ENCODE data around the gene EFCAB11.
A peak's percentile ranks its signal among the peaks of the same experiment; 100 is the strongest.

The EFCAB11 gene, protein sequence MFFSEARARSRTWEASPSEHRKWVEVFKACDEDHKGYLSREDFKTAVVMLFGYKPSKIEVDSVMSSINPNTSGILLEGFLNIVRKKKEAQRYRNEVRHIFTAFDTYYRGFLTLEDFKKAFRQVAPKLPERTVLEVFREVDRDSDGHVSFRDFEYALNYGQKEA

DNA sequence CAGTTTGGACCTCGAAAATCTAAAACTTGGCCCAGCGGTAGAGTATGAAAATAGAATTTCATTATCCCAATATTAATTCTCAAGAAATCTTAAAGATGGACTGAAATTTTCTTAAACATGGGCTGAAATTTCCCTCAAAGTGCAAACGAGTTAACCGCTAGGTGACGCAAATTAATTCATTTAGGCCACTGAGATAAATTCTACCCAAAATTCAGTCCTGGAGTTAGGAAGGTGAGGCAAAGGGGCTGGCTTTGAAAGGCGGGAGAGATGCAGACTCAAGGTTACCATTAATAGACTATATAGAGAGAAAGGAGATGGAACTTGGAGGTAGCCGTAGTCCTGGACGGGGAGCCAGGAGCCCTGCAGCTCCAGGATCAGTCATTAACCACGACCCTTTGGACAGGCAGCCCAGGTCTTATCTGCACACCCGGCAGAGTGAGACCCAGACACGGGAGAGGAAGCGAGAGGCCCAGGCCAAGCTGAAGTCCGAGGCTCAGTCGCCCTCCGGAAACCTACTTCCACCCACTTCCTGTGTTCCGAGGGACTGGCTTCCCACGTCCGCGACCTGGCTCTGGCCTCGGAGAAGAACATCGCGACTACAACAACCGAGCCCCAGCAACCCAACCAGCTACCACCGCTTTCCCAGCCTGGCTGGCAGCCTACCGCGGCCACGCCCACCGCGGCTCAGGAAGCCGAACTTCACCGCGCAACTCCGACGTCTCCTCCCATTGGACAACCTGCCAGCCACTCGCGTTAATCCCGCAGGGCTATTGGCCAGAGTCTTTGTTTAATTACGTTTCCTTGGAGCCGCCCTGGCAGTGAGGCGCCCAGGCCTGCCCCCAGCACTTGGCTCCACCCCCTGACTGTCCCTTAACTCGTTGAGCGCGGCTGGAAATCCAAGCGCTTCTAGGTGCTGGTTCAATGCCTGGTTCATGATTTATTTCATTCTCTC is at the start of gene EFCAB11:
TSS of gene EFCAB11 (minus strand) at position 661 of the 952 bp plus-strand sequence. CDS start at position 591, 70 bp downstream.
- no peaks in the 10 kb centered on the region for H3K9me3 Mint-ChIP-seq (ENCODE audit: low read depth)
- peaks cover 7% of the 10 kb centered on the region for H3K36me3 Mint-ChIP-seq
- H3K4me3 Mint-ChIP-seq: peak within 1 kb of the TSS; percentile 98
- H3K4me1 Mint-ChIP-seq (ENCODE audit: low read depth): peaks cover 42% of the 10 kb centered on the region
- peak within 1 kb of the TSS; percentile 92 for H3K27ac Mint-ChIP-seq
- no peaks in the 10 kb centered on the region for H3K27me3 Mint-ChIP-seq

DNA sequence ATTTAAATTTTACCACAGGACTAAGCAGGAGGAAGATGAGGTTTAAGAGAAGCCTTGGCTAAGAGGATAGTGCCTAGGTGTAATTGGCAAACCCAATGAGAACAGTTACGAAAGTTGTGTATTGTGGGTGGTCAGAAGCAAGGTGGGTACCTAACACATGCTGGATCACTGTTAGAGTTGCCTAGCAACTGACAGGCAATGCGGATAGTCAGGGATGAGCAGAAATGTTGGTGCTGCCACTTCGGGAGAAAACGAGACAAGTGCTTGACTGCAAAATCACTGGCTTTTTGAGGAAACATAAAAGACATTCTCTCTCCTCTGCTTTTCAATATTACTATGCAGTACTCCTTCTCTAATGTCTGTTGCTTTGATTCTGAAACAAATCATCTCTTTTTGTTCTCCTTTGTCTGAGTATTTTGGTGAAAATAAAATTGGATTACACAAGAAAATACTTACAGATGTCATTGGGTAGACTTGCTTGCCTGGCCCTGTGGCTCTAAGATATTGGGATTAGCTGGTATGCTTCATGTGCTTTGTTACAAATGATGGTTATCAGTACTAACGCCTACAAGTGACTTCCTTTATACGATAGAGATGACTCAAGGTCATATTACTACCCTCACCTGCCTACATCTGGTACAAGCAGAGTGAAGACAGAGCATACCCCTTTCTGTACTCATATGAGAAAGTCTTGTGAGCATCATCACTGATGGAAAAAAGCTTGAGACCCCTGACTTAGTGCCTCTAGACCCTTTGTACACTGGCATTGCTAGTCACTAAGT is 49.2 kb upstream of the EFCAB11 start:
- peaks cover 14% of the 10 kb centered on the region for H3K4me1 Mint-ChIP-seq (ENCODE audit: low read depth)
- H3K27ac Mint-ChIP-seq: no peak overlapping the region
- H3K27me3 Mint-ChIP-seq: no peaks in the 10 kb centered on the region
- H3K36me3 Mint-ChIP-seq: peaks cover 20% of the 10 kb centered on the region
- no peak overlapping the region for H3K4me3 Mint-ChIP-seq
- no peaks in the 10 kb centered on the region for H3K9me3 Mint-ChIP-seq (ENCODE audit: low read depth)

DNA sequence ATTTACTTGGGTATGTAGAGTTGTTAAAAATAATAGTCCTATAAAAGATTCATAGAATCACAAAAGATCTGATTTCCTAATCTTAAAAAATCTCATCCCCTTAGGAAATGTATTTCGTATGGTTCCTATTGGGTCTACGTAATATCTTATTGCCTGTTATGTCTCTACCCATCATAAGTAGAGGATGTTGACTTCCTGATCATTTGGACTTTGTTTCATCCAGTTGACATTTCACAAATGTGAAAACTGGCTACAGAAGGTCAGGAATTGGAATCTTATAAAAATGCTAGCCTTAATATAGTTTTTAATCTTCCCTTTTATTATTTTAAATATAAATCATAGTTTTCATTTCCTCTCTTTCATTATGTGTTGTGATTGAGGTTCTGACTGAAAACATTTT is 46.4 kb upstream of the EFCAB11 start:
- Mint-ChIP-seq H3K36me3 (peaks cover 22% of the 10 kb centered on the region), H3K27me3 (no peaks in the 10 kb centered on the region), H3K27ac (no peak overlapping the region), H3K4me3 (no peak overlapping the region), H3K9me3 (ENCODE audit: low read depth) (no peaks in the 10 kb centered on the region), H3K4me1 (ENCODE audit: low read depth) (peaks cover 9% of the 10 kb centered on the region)

DNA sequence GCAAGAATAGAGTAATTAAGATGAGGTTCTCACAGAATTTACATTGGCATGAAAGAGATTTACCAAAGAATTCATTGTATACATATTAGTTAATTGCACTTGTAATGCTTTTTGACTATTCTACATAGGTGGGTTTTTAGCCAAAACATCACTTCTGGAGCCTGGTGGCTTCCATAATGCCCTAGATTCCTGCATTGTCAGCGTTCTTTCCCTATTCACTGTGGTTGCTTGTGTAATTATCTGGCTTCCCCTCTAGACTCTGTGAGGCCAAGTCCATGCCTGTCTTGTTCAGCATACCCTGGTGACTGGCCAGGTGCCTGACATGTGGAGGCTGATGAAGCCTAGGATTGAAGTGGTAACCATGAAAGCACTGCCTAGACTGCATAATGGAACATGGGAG is 42.4 kb upstream of the EFCAB11 start:
- Mint-ChIP-seq H3K4me1 (ENCODE audit: low read depth) (no peaks in the 10 kb centered on the region), H3K36me3 (peaks cover 27% of the 10 kb centered on the region), H3K9me3 (ENCODE audit: low read depth) (no peaks in the 10 kb centered on the region), H3K27ac (no peak overlapping the region), H3K4me3 (no peak overlapping the region), H3K27me3 (no peaks in the 10 kb centered on the region)

DNA sequence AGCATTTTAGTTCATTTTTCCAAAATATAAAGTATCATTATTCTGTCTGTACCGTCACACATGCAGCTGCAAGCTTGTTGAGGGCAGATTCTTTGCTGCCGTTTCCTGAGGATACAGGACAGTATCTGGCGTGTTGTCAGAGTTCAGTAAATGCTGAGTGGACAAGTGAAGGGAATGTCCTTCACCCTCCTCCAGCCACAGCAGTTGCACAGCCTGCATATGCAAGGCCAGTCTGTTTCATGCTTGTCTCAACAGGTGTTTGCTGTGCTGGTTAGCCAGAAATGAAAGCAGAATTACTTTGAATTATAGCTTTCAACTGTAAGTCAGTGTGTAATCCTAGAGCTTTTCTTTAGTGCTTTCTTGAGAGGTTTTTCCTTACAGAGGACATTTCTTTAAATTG is 37.7 kb upstream of the EFCAB11 start:
- no peaks in the 10 kb centered on the region for H3K4me1 Mint-ChIP-seq (ENCODE audit: low read depth)

DNA sequence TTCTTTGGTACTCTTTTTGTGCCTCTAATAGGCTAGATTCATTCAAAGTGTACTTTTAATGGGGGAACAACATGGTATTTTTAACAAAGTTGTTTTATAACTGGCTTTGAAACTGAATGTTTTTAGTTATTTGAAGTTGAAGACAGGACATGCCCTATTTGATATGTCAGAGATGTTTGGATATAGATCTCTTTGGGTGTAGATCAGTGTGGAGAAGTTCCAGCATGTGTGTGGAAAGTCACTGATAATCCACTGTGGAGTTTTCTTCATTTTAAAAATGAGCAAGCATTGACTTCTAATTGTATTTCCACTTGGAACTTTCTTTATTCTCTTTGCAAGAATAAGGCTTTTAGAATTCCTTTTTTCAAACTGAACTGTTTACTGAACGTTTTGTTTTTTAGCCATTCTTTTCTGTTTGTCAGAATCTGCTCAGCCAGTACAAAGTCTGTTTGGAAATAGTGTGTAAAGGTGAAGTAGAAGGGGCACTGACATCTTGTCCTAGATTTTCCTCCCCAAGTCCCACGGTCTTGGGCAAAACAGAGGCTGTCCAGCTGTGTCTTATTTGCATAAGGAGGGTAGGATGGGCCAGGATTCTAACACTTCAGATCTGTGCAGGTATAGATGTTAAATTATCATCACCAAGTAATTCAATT is 36.2 kb upstream of the EFCAB11 start:
- H3K27ac Mint-ChIP-seq: no peak overlapping the region

More for the DNA sequence above, 37.7 kb upstream of the EFCAB11 start:
- Mint-ChIP-seq H3K27ac (no peak overlapping the region), H3K27me3 (no peaks in the 10 kb centered on the region), H3K36me3 (peaks cover 29% of the 10 kb centered on the region), H3K4me3 (no peak overlapping the region), H3K9me3 (ENCODE audit: low read depth) (no peaks in the 10 kb centered on the region)

DNA sequence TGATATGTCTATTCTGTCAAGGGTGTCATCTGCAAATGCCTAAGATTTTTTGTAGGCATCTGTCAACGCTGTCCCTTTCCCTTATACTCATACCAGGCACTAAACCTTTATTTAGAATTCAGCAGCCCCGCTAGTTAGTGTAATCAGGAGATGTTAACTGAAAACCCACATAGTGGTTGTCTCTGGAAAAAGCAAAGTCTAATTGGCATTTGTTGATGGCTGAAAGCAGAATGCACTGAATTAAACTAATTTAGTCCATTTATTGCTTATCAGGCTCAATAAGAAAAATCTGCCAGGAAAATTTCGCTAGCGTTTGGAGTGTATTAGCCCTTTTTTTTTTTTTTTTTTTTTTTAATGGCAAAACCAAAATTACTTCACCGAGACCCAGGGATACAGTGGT is 35.7 kb upstream of the EFCAB11 start:
- Mint-ChIP-seq H3K4me1 (ENCODE audit: low read depth) (no peaks in the 10 kb centered on the region), H3K36me3 (peaks cover 22% of the 10 kb centered on the region), H3K4me3 (no peak overlapping the region), H3K27me3 (no peaks in the 10 kb centered on the region), H3K27ac (no peak overlapping the region), H3K9me3 (ENCODE audit: low read depth) (no peaks in the 10 kb centered on the region)

More for the DNA sequence above, 36.2 kb upstream of the EFCAB11 start:
- peaks cover 22% of the 10 kb centered on the region for H3K36me3 Mint-ChIP-seq
- H3K27me3 Mint-ChIP-seq: no peaks in the 10 kb centered on the region
- H3K9me3 Mint-ChIP-seq (ENCODE audit: low read depth): no peaks in the 10 kb centered on the region
- H3K4me3 Mint-ChIP-seq: no peak overlapping the region
- no peaks in the 10 kb centered on the region for H3K4me1 Mint-ChIP-seq (ENCODE audit: low read depth)

DNA sequence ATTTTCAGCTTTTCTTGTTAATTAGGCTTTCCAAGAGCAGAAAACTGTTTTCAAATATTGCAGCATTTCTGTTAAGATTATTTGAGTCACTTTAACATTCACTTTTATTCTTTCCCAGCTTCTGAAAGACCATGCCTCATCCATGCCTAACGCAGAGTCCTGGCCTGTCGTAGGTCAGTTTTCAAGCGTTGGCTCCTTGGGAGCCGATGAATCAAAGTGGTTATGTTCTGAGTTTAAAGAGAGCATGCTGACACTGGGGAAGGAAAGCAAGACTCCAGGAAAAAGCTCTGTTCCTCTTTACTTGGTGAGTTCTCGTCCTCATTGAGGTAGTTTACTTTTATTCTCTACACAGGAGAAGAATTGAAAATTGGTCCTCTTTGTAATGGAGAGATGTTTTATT is 34.3 kb upstream of the EFCAB11 start:
- no peaks in the 10 kb centered on the region for H3K4me1 Mint-ChIP-seq (ENCODE audit: low read depth)
- H3K27me3 Mint-ChIP-seq: no peaks in the 10 kb centered on the region
- H3K27ac Mint-ChIP-seq: no peak overlapping the region
- H3K4me3 Mint-ChIP-seq: no peak overlapping the region
- no peaks in the 10 kb centered on the region for H3K9me3 Mint-ChIP-seq (ENCODE audit: low read depth)
- peaks cover 21% of the 10 kb centered on the region for H3K36me3 Mint-ChIP-seq

DNA sequence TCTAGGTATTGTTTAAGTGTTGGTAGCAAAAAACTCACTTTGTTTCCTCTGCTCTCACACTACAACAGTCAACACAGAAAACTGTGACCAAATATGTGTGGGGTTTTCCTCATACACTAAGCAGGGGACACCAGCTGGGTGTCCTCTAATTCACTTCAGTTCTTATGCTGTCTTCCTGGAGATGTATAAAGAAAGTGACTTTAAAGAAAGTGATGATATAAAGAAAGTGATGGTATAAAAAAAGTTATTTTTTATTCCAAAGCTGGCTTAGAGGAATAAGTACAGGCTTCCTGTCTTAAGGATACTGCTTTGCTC is 32.6 kb upstream of the EFCAB11 start:
- Mint-ChIP-seq H3K4me3 (no peak overlapping the region), H3K4me1 (ENCODE audit: low read depth) (no peaks in the 10 kb centered on the region), H3K36me3 (peaks cover 15% of the 10 kb centered on the region), H3K9me3 (ENCODE audit: low read depth) (no peaks in the 10 kb centered on the region), H3K27me3 (no peaks in the 10 kb centered on the region), H3K27ac (no peak overlapping the region)

DNA sequence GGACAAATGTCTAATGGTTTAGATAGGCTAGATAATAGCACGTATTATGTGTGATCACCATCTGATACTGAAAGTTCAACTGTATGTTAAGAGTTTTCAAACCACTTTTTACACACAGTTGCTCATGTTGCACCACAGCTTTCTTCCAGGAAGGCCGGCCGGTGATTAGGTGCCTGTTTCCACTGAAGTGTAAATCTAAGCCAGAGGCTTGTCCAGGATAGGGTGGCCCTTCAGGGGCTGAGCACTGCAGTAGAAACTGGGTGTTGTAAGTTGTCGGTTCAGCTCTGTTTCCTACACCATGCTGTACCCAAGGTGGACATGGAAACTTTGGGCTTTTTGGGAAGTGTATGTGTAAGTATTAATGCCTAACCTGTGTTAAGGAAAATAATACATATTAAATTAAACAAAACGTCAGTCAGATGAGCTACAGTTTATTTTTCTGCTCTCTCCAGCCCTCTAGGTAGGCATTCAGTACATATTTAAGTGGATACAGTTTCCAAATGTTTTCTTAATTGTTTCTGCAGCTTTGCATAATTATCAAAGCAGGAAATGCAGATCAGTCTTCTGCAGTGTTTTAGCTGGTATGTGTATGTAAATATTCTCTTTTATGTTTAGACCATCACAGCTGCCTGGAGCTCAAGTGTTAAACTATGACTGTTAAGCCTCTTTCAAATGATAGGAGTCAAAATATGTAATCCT is 32.1 kb upstream of the EFCAB11 start:
- Mint-ChIP-seq H3K4me3 (no peak overlapping the region), H3K9me3 (ENCODE audit: low read depth) (no peaks in the 10 kb centered on the region), H3K4me1 (ENCODE audit: low read depth) (no peaks in the 10 kb centered on the region), H3K27ac (no peak overlapping the region), H3K27me3 (no peaks in the 10 kb centered on the region), H3K36me3 (peaks cover 15% of the 10 kb centered on the region)

DNA sequence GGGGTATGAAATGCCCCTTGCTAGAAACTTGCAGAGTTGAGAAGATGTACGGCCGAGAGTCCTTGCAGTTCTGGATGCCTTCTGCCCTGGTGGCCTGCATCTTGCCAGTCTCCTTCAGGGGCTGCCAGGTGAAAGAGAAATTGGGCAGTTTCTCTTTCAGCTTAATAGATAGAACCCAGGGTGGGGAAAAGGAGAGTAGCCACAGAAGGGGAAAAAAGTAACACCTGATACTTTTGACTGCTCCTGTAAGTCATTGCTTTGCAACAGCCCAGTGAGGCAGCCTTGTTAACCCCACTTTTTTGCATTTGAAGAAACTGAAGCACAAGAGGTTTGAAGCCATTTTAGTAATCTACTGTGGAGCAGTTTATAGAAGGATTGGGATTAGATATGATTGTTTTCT is 28.8 kb upstream of the EFCAB11 start:
- Mint-ChIP-seq H3K4me1 (ENCODE audit: low read depth) (no peaks in the 10 kb centered on the region), H3K4me3 (no peak overlapping the region), H3K27me3 (no peaks in the 10 kb centered on the region), H3K36me3 (peaks cover 14% of the 10 kb centered on the region), H3K9me3 (ENCODE audit: low read depth) (no peaks in the 10 kb centered on the region), H3K27ac (no peak overlapping the region)

DNA sequence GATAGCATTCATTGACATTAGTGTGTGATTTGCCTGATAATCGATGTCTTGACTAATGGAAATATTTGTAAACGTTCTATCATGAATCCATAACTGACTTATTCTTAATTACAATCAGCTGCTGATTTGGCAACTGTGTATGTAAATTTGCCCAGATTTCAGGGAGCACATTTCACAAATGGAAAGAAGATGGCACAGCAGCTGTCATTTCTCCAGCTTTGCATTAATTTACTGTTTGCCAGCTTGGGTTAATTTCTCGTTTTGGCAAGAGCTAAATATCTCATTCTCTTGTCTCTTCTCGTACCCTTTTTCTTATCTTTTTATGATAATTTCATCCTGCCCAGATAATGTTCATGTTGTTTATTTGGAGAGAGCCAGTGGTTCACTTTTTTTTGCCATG is 24.1 kb upstream of the EFCAB11 start:
- no peaks in the 10 kb centered on the region for H3K27me3 Mint-ChIP-seq
- peaks cover 11% of the 10 kb centered on the region for H3K36me3 Mint-ChIP-seq
- no peak overlapping the region for H3K4me3 Mint-ChIP-seq

DNA sequence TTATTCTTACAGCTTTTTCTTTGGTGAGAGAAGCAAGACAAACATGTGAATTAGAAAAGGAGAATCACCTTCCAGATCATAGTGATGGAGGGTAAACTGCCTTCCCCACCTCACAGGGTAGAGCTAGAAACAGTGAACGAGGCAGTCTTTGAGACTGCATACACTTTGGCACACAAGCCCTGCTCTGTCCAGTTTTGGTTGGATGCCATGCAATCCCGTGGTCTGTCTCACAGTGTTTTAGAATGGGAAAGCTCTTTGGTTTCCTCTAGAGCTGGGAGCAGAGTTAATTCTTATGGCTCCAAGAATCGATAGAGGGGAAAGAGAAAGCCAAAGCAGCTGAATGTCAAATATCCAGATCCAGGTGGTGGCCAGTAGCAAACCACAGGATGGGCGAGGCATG is 23.1 kb upstream of the EFCAB11 start:
- Mint-ChIP-seq H3K27ac (no peak overlapping the region), H3K36me3 (peaks cover 16% of the 10 kb centered on the region), H3K4me3 (no peak overlapping the region), H3K9me3 (ENCODE audit: low read depth) (no peaks in the 10 kb centered on the region), H3K27me3 (no peaks in the 10 kb centered on the region), H3K4me1 (ENCODE audit: low read depth) (no peaks in the 10 kb centered on the region)

More for the DNA sequence above, 24.1 kb upstream of the EFCAB11 start:
- Mint-ChIP-seq H3K27ac (no peak overlapping the region), H3K9me3 (ENCODE audit: low read depth) (no peaks in the 10 kb centered on the region), H3K4me1 (ENCODE audit: low read depth) (no peaks in the 10 kb centered on the region)

DNA sequence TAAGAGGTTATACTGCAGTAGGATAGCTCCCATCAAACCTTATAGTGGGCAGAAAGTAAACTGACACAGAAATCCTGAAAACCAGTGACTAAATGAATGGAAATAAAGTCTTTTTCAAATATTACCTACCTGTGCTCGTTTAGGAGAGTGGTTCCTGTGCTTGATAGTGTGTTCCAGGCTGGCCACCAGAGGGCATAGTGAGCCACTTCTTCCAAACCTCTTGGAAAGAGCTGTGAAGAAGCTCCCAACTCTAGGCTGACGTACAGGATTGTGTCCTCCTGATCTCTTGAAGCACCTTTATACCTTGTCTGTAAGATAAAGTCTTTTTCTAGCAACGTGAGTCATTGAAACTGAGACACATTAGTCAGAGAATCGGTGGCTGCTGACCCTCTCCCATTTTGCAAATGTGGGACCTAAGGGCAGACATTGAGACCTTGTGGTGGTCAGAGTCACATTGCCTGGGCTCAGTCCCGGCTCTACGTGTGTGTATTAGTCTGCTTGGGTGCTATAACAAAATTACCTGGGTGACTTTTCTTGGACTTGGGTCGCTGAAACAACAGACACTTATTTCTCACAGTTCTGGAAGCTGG is 18.8 kb upstream of the EFCAB11 start:
- Mint-ChIP-seq H3K4me3 (no peak overlapping the region), H3K27ac (no peak overlapping the region), H3K27me3 (no peaks in the 10 kb centered on the region), H3K4me1 (ENCODE audit: low read depth) (peaks cover 2% of the 10 kb centered on the region), H3K36me3 (peaks cover 13% of the 10 kb centered on the region), H3K9me3 (ENCODE audit: low read depth) (no peaks in the 10 kb centered on the region)
